C4-2B (cell line): ENCODE measurements around the gene TRIM71.

Experiments
- ZFX ChIP-seq: fragments of 450-650 bp; IDR thresholded peaks from 2 replicates; pipeline ENCODE4 v1.6.1; 2017
- TF ChIP-seq, protein P1 (sequence below): fragments of 450-650 bp; conservative IDR thresholded peaks from 2 replicates; pipeline ENCODE4 v1.5.1; 2017; ENCODE audit warnings: mild to moderate bottlenecking

DNA sequence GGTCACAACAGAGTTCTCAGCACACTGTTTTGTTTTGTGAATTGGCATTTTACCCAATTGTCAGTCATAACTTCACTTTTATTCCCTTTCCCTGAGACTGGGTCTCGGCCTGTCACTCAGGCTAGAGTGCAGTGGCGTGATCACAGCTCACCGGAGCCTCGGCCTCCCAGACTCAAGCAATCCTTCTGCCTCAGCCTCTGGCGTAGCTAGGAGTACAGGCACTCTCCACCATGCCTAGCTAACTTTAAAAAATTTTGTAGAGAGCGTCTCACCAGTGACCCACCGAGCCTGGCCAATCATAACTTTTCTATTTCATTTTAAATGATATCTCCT is 26.5 kb downstream of the TRIM71 start:
- TF ChIP-seq ZFX = no peak
- TF ChIP-seq, protein P1, sequence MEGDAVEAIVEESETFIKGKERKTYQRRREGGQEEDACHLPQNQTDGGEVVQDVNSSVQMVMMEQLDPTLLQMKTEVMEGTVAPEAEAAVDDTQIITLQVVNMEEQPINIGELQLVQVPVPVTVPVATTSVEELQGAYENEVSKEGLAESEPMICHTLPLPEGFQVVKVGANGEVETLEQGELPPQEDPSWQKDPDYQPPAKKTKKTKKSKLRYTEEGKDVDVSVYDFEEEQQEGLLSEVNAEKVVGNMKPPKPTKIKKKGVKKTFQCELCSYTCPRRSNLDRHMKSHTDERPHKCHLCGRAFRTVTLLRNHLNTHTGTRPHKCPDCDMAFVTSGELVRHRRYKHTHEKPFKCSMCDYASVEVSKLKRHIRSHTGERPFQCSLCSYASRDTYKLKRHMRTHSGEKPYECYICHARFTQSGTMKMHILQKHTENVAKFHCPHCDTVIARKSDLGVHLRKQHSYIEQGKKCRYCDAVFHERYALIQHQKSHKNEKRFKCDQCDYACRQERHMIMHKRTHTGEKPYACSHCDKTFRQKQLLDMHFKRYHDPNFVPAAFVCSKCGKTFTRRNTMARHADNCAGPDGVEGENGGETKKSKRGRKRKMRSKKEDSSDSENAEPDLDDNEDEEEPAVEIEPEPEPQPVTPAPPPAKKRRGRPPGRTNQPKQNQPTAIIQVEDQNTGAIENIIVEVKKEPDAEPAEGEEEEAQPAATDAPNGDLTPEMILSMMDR = no peak
